Hypothalamus (tissue), 51 donors: ENCODE data around the gene CDC34.

ENCODE experiments used
- DNase-seq, 51 donors: peaks; one replicate each; lab custom pipeline; 2025; lab: John Stamatoyannopoulos, UW

The CDC34 gene

GRCh38 chr19:496986-497385 is 34.6 kb upstream of the CDC34 start:
- no peak for DNase-seq

GRCh38 chr19:497491-497868 is 34.1 kb upstream of the CDC34 start:
- no peak for DNase-seq

- no peak for DNase-seq
Observed at GRCh38 chr19:497869-498510, 33.6 kb upstream of the CDC34 start.

- DNase-seq: no peak
Observed at GRCh38 chr19:498511-498891, 33.1 kb upstream of the CDC34 start.

GRCh38 chr19:498977-499623 is 32.5 kb upstream of the CDC34 start:
- no peak for DNase-seq

GRCh38 chr19:501646-502045 is 29.9 kb upstream of the CDC34 start:
- no peak for DNase-seq

- no peak for DNase-seq
Observed at GRCh38 chr19:504616-505015, 26.9 kb upstream of the CDC34 start.

GRCh38 chr19:506404-507285 is 24.9 kb upstream of the CDC34 start:
- peak; percentile 91 to 100 (median 98) for DNase-seq

- DNase-seq: peak; percentile 43 to 100 (median 83)
Observed at GRCh38 chr19:507286-508203, 24.0 kb upstream of the CDC34 start, which contains the start of gene TPGS1. TPGS1 (plus strand) TSS chr19:507497; CDS start chr19:507507, 10 bp downstream.

GRCh38 chr19:508204-509150 is 23.1 kb upstream of the CDC34 start:
- no peak for DNase-seq

GRCh38 chr19:510606-511100 is 20.9 kb upstream of the CDC34 start:
- DNase-seq: peak in 38 of 51 donors; percentile 8 to 78 (median 44)

- peak in 3 of 51 donors; percentile 37 to 77 (median 41) for DNase-seq
Observed at GRCh38 chr19:511101-511851, 20.3 kb upstream of the CDC34 start.

- DNase-seq: no peak
Observed at GRCh38 chr19:512547-513365, 18.8 kb upstream of the CDC34 start.

- DNase-seq: no peak
Observed at GRCh38 chr19:513368-514165, 18.0 kb upstream of the CDC34 start.

- DNase-seq: no peak
Observed at GRCh38 chr19:514166-514663, 17.3 kb upstream of the CDC34 start.
